Neural progenitor cell (in vitro differentiated cells): ENCODE data around the gene JCAD.

Source experiments
- CTCF ChIP-seq: fragments of 200-600 bp; sonication (generic); IDR thresholded peaks from 2 replicates; pipeline ENCODE4 v1.5.1; 2017; ENCODE audit warnings: antibody characterized with exemption, mild to moderate bottlenecking
- EZH2 ChIP-seq: fragments of 200-600 bp; sonication (generic); IDR thresholded peaks from 2 replicates; pipeline ENCODE4 v1.6.1; 2017; ENCODE audit warnings: antibody characterized with exemption, mild to moderate bottlenecking, moderate library complexity
- EZH2phosphoT487 ChIP-seq: fragments of 200-600 bp; sonication (generic); IDR thresholded peaks from 2 replicates; pipeline ENCODE4 v1.6.1; 2017; ENCODE audit warnings: antibody characterized with exemption

GRCh38 chr10:30057894-30058556, 1.4 kb downstream of the JCAD start:
- TF ChIP-seq EZH2phosphoT487 (no peak), CTCF (no peak), EZH2 (no peak)
